Activated B cell treated with CpG ODN at 0.5 μM for 24 hours (primary cell): ENCODE measurements around the gene AGRN. TPM values are rescaled to one million over a fixed set of nuclear protein-coding genes. Genes with fewer than 3 reads are reported as not detected.

Experiments used
- ATAC-seq: fragments of 200-7000 bp; cut with Tn5 transposase; one replicate; pipeline ENCODE4 v1.10.0; 2021; ENCODE audit warnings: low read depth, mild to moderate bottlenecking, moderate library complexity
- CTCF ChIA-PET: fragments of 350-600 bp; sonication (Branson Sonifier 250); formaldehyde crosslinking; loops from one replicate; lab custom pipeline; 2021; ENCODE audit warnings: antibody characterized with exemption; lab: Charles Lee
- POLR2A ChIA-PET: fragments of 350-600 bp; sonication (Branson Sonifier 250); formaldehyde crosslinking; loops from one replicate; lab custom pipeline; 2021; ENCODE audit warnings: antibody characterized with exemption; lab: Charles Lee
- DNase-seq: peaks from one replicate; pipeline ENCODE4 v3.0.0; 2022
- H3K27ac Mint-ChIP-seq: one replicate; pipeline ENCODE4 v1.8.0; 2020; ENCODE audit warnings: mixed read lengths
- H3K27me3 Mint-ChIP-seq: one replicate; pipeline ENCODE4 v1.8.0; 2021; ENCODE audit warnings: mixed read lengths
- H3K36me3 Mint-ChIP-seq: one replicate; pipeline ENCODE4 v1.8.0; 2021; ENCODE audit warnings: low read depth, mixed read lengths
- H3K4me1 Mint-ChIP-seq: one replicate; pipeline ENCODE4 v1.8.0; 2021; ENCODE audit warnings: mixed read lengths
- H3K4me3 Mint-ChIP-seq: one replicate; pipeline ENCODE4 v1.8.0; 2020; ENCODE audit warnings: mild to moderate bottlenecking, mixed read lengths
- H3K9me3 Mint-ChIP-seq: one replicate; pipeline ENCODE4 v1.8.0; 2020; ENCODE audit warnings: mixed read lengths
- intact Hi-C: fragments of 100-400 bp; cut with micrococcal nuclease; formaldehyde crosslinking; loops from one replicate; pipeline ENCODE4 v1.15.1; 2024
- total RNA-seq: library from RNA; stranded (reverse); gene quantifications from 2 replicates; pipeline ENCODE4 v1.2.3, GENCODE V29; 2022
- TF ChIP-seq, protein P1 (sequence below): fragments of 200-600 bp; IDR thresholded peaks from one replicate; pipeline ENCODE4 v1.8.0; 2022; ENCODE audit warnings: antibody characterized with exemption, mild to moderate bottlenecking

AGRN gene
- total RNA-seq, 1 donor from 2014 or later = 27.1 TPM

DNA sequence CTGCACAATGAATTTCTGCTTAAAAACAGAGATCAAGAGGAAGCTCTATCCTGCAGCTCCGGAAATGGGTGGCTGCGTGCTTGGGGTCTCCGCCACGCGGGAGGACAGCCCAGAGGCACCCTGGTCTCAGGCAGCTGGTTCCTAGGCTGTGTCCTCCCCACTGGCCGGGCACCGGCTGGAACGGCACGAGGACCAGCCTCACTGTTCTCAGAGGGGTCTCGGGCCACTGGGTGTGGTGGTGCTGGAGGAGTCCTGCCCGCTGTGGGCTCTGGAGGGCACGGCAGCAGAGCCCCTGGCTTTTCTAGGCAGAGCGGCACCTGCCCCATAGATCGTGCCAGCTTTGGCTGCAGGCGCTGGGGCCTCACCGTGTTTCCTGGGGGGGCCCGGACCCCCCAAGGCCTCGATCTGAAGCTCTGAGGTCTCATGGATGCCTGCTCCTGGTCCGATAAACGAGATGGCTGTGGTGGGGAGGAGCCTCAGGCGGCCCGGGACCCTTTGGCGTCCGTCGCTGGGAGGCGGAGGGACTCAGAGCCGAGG lies 62.4 kb downstream of the AGRN start:
- ChIA-PET CTCF (no interaction called here), POLR2A (no interaction called here)
- TF ChIP-seq, protein P1, sequence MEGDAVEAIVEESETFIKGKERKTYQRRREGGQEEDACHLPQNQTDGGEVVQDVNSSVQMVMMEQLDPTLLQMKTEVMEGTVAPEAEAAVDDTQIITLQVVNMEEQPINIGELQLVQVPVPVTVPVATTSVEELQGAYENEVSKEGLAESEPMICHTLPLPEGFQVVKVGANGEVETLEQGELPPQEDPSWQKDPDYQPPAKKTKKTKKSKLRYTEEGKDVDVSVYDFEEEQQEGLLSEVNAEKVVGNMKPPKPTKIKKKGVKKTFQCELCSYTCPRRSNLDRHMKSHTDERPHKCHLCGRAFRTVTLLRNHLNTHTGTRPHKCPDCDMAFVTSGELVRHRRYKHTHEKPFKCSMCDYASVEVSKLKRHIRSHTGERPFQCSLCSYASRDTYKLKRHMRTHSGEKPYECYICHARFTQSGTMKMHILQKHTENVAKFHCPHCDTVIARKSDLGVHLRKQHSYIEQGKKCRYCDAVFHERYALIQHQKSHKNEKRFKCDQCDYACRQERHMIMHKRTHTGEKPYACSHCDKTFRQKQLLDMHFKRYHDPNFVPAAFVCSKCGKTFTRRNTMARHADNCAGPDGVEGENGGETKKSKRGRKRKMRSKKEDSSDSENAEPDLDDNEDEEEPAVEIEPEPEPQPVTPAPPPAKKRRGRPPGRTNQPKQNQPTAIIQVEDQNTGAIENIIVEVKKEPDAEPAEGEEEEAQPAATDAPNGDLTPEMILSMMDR = no peak
- peaks cover 7% of the 10 kb centered on the region for H3K4me1 Mint-ChIP-seq
- peaks cover 3% of the 10 kb centered on the region for H3K36me3 Mint-ChIP-seq
- H3K27ac Mint-ChIP-seq = no peak overlapping the region
- no peaks in the 10 kb centered on the region for H3K9me3 Mint-ChIP-seq
- H3K4me3 Mint-ChIP-seq = no peak overlapping the region
- no peak for ATAC-seq
- DNase-seq = no peak
- H3K27me3 Mint-ChIP-seq = no peaks in the 10 kb centered on the region
- intact Hi-C loops = no loop called here

DNA sequence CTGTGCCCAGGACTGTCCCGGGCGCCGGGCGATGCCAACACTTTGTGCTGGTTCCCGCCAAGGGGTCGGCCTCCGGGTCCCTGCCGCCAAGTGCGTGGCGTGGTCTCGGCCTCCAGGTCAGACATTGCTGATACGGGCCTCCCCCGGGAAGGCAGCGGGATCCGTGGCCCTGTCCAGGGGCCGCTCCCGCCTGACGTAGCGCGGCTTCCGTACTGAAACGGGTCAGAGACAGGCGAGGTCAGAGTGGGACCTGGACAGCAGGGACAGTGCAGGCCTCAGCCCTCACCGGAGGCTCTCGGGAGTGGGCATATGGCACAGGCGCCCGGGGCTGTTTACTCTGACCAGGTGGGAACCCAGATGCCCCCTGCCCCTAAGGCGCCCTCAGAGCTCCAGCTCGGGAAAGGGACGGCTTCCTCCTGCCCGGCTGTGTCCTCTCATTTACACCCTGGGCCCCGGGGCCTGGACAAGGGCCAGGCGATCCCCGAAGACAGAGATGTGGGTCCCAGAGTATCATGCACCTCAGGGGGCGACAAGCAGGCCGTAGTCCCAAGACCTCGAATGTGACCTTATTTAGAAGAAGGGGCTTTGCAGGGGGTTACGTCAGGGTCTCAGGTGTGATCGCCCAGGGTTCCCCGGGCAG lies 63.0 kb downstream of the AGRN start:
- TF ChIP-seq, protein P1 = no peak
- ATAC-seq (no peak), DNase-seq (no peak)
- intact Hi-C loops = no loop called here
- POLR2A ChIA-PET = no interaction called here
- no peak overlapping the region for H3K4me3 Mint-ChIP-seq
- no peak overlapping the region for H3K27ac Mint-ChIP-seq
- CTCF ChIA-PET = no interaction called here
- no peaks in the 10 kb centered on the region for H3K9me3 Mint-ChIP-seq
- peaks cover 3% of the 10 kb centered on the region for H3K36me3 Mint-ChIP-seq
- no peaks in the 10 kb centered on the region for H3K27me3 Mint-ChIP-seq
- H3K4me1 Mint-ChIP-seq = peaks cover 7% of the 10 kb centered on the region

DNA sequence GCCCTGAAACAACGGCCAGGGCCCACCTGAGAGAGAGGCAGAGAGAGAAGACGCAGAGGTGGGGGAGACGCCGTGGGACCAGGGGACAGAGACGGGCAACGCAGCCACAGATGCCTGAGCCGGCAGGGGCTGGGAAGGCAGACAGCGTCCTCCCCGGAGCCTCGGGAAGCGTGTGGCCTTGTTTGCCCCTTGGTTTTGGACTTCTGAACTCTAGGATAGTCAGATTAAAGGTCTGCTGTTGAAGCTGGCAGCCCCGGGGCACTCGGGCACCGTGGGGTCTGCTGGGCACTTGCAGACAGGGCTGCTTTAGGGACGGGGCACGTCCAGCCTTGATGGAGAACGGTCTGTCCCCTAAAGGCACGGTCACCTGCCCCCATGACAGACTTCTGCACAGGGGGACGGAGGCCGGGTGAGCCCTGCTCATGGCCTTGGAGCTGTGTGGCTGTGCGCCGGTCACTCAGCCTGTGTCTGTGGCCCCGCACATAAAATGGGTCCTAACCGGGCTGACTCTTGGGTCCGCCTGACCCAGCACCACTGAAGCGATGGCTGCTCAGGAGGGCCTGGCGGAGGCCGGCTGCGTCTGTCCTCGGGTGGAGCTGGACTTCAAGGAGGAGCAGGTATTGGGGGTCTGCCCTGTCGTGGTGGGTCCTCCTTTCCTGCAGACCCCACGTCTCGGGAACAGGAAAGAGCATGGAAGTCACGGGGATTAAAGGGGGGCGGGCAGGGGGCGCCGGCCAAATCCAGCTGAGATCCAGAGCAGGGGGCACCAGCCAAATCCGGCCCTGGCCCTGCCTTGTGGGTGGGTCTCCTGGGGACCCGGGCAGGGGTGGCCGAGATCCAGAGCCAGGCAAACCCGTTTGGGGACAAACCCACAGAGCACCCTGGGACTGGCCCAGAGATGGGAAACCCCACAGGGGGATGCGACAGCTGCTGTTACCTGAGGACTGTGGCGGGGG lies 63.8 kb downstream of the AGRN start:
- peaks cover 7% of the 10 kb centered on the region for H3K4me1 Mint-ChIP-seq
- H3K27me3 Mint-ChIP-seq = no peaks in the 10 kb centered on the region
- ATAC-seq = no peak
- intact Hi-C loops = no loop called here
- TF ChIP-seq, protein P1 = no peak
- ChIA-PET CTCF (no interaction called here), POLR2A (no interaction called here)
- no peak for DNase-seq
- H3K4me3 Mint-ChIP-seq = no peak overlapping the region
- no peaks in the 10 kb centered on the region for H3K9me3 Mint-ChIP-seq
- peaks cover 3% of the 10 kb centered on the region for H3K36me3 Mint-ChIP-seq
- no peak overlapping the region for H3K27ac Mint-ChIP-seq

DNA sequence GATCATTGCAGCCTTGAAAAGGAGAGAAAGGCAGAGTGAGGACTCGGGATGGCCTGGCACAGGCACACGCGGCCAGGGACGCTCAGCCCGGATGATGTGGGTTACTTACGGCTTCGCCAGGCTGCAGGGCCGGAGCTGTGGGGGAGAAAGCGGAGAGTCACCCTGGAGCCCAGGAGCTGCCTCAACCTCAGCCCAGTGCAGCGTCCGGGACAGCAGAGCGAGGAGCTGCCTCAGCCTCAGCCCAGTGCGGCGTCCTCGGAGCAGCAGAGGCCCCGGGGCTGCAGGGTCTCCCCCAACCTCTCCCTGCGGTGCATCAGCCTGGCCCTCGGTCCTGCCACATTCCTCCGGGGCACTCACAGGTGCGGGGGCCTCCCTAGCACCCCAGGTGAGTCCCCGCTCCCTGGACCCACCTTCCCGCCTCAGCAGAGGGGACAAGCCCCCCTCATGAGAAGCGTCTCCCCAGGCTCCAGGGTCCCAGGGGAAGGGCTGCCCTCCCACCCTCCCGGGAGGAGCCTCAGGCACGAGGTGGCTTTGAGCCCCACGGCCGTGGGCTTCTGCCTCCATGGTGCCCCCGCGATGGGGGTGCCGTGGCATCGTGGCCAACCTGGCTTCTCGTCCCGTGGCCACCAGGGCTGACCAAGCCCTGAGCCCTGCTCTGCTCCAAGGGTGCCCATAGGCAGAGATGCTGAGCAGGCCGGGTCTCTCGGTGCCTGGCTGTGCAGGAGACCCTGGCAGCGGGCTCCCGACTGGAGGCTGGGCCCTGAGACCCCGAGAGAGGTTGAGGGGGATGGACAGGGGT lies 64.7 kb downstream of the AGRN start:
- no peaks in the 10 kb centered on the region for H3K27me3 Mint-ChIP-seq
- peaks cover 4% of the 10 kb centered on the region for H3K4me1 Mint-ChIP-seq
- intact Hi-C loops = no loop called here
- CTCF ChIA-PET = no interaction called here
- TF ChIP-seq, protein P1 = no peak
- DNase-seq = no peak
- no peak overlapping the region for H3K4me3 Mint-ChIP-seq
- peaks cover 3% of the 10 kb centered on the region for H3K36me3 Mint-ChIP-seq
- POLR2A ChIA-PET = no interaction called here
- no peak overlapping the region for H3K27ac Mint-ChIP-seq
- no peaks in the 10 kb centered on the region for H3K9me3 Mint-ChIP-seq
- no peak for ATAC-seq
